GM18909 (cell line): ENCODE results near the gene GABPB1.

Source experiments
- ATAC-seq: cut with Tn5 transposase; IDR thresholded peaks from one replicate; pipeline ENCODE4 v1.9.1; 2021; ENCODE audit warnings: mild to moderate bottlenecking; ENCODE audit not compliant: unreplicated experiment, poor library complexity

GABPB1 gene

DNA sequence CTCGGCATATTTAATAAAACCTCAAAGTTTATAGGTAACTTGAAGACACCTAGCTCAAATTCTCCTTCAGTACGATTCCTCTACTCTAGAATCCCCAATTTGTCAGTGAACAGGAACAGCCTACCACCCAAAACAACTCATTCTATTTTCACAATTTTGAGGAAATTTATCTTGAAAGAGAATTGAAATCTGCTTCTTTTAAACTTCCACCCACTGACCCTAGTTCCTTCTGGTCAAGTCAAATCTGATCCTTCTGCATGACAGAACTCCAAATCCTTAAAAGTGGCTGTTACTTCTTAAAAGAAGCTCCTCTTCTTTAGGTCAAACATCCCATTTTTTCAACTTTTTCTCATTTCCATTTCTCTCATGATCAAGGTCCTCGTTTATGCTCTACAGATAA, 4.4 kb downstream of the GABPB1 start:
- no peak for ATAC-seq

DNA sequence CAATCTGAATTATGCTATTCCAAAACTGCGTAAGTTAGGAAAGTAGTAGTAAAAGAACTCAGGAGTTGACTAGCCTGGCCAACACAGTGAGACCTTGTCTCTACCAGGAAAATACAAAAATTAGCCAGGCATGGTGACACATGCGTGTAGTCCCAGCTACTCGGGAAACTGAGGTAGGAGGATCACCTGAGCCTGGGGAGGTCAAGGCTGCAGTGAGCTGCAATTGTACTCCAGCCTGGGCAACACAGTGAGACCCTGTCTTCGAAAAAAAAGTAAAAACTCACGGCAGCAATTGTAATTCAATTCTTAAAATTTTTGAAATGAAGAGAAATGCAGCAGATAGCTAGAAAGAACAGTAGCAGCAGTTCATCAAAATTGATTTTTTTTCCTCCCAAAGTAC, 9.7 kb downstream of the GABPB1 start:
- ATAC-seq, result no peak

GRCh38 chr15:50344006-50344464, 11.0 kb downstream of the GABPB1 start:
- ATAC-seq, result no peak

GRCh38 chr15:50341616-50342136, 13.3 kb downstream of the GABPB1 start:
- ATAC-seq, result no peak

- no peak for ATAC-seq
Measured at GRCh38 chr15:50340416-50340815, 14.6 kb downstream of the GABPB1 start.

GRCh38 chr15:50339717-50340116, 15.3 kb downstream of the GABPB1 start:
- no peak for ATAC-seq

DNA sequence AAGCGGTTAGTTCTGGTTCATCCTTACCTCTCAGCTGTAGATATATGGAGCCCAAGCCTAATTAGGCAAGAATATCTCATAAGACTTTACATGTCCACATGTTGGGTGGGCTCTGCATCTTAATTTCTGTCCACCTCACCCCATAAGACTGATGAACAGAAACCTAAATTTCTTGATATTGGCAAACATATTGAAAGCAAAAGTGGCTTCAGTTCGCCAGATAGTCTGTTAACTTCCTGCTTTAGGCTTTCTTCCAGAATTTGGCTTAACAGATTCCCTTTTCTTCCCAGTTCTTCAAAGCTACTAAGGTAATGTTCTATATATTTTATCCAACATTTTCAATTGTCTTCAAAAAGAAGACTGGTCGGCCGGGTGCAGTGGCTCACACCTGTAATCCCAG, 19.7 kb downstream of the GABPB1 start:
- no peak for ATAC-seq

DNA sequence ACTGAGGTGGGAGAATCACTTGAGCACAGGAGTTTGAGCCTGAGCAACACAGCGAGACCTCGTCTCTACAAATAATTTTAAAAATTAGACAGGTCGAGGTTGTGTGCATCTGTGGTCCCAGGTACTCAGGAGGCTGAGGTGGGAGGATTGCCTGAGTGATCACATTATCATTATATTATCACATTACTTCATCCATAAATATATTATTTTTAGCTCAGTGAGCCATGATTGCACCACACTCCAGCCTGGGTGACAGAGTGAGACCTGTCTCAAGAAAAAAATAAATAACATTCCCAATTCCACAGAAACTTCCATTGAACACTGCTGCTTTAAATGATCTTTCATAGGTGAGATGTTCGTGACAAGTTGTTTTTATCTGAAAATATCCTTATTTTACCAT, 21.8 kb downstream of the GABPB1 start:
- no peak for ATAC-seq

GRCh38 chr15:50330921-50331320, 24.1 kb downstream of the GABPB1 start:
- ATAC-seq, result no peak

DNA sequence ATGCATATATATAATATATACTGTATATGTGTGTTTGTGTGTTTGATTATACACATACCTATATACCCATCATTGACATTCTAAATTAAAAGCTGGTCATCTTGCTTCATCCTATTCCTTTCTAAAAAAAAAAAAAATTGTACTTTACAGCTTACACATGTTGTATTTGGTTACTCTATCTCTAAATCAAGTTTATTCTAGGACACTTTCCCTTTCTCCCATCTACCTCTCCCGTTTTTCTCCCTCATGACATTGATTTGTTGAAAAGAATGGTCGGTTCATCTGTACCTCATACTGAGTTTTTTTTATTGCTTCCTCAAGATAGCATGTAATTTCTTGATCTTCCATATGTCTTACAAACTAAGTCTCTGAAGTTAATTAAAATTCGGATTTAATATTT, 26.9 kb downstream of the GABPB1 start:
- no peak for ATAC-seq

GRCh38 chr15:50321680-50322210, 33.3 kb downstream of the GABPB1 start:
- no peak for ATAC-seq

DNA sequence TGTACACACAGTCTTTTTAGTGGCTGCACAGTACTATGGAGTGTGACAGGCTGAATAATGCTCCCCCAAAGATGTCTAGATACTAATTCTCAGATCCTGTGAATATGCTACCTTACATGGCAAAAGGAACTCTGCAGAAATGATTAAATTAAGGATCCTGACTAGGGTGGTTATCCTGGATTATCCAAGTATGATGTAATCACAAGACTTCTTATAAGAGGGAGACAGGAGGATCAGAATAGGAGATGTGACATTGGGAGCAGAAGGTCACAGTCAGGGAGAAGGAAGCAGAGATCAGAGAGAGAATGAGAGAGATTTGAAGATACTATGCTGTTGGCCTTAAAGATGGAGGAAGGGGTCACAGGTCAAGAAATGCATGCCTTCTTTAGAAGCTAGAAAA, 34.5 kb downstream of the GABPB1 start:
- ATAC-seq, result no peak

DNA sequence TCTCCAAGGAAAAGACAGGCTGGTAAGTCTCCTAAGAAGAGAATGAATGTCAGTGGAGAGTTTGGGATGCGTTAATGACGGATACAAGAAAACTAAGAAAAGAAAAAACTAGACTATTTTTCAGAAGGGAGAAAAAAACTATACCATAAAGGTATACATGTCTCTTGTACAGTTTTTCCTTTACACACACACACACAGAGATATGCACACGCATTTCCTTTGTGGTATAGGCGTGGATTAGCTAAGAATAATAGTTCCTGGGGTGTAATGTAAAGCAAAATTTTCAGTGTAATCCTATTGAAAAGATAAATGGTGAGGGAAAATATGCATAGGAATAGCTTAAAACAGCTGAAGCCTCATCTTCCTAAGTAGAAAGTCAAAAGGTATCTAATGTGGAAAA, 36.3 kb downstream of the GABPB1 start:
- ATAC-seq, result no peak

DNA sequence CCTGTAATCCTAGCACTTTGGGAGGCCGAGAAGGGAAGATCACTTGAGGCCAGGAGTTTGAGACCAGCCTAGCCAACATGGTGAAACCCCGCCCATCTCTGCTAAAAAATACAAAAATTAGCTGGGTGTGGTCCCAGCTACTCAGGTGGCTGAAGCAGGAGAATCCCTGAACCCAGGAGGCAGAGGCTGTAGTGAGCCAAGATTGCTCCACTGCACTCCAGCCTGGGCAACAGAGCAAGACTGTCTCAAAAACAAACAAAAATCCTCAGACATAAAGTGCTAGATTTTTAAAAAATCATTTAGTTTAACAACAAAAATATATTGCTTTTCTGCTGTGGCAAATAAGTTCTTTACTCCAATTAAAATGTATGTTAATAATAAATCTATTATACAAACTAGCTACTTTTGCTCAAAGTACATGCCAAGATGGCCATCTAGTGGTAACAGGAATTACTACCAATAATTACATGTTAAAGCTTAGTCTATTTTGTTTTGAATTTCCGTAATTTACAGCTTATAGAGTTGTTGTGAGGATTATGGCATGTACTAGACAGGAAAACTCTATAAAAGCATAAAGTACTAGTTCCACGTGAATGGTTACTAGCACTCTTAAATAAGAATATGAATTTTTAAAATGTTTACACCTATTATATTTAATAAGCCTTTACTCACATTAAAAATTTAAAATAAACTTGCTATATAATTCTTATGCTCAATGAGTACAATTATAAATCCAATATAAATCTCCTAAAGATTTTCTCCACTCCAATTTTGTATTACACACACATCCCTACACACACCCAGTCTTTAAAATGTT, 39.0 kb downstream of the GABPB1 start:
- ATAC-seq, result no peak

- ATAC-seq, result no peak
Measured at GRCh38 chr15:50312636-50313035, 42.4 kb downstream of the GABPB1 start.

GRCh38 chr15:50307799-50308198, 47.2 kb downstream of the GABPB1 start:
- ATAC-seq, result no peak

- no peak for ATAC-seq
Measured at GRCh38 chr15:50304836-50305235, 50.2 kb downstream of the GABPB1 start.

- ATAC-seq, result peak; percentile 47
Measured at GRCh38 chr15:50302581-50302980, 52.4 kb downstream of the GABPB1 start.

GRCh38 chr15:50298340-50298739, 56.7 kb downstream of the GABPB1 start:
- ATAC-seq, result no peak

DNA sequence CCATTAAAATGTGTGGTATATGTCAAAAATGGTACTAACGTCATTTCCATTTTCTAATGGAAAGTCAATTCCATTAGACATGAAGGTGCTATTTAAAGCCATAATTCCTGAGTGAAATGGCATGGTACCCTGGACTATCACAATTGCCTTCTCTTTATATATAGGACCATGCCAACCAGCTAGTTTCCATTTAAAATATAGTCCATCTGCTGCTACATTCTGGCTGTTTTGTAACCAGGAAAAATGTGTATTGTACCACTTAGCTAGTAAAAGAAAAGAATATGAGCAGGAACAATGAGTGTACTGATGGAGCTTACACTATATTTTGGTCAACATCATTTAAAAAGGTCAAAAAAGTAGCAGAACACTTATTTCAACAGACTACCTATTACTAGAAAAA, 59.0 kb downstream of the GABPB1 start:
- no peak for ATAC-seq

DNA sequence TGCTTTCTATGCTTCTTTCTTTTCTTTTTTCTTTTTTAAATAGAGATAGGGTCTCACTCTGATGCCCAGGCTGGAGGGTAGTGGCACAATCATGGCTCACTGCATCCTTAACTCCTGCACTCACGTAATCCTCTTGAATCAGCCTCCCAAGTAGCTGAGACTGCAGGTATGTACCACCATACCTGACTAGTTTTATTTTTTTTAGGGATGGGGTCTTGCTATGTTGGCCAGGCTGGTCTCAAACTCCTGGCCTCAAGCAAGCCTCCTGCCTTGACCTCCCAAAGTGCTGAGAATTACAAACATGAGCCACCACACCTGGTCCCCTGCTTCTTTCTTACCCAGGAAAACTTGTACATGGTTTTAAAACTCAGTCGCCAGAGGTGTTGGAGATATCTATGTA, 65.2 kb downstream of the GABPB1 start:
- ATAC-seq, result no peak
